OCI-M2 (cell line): Measurements from ENCODE around the gene ANKRD24.
"Not testable (repeated sequence)": the region's sequence is repeated elsewhere in the genome, so short reads cannot be mapped to it uniquely, and the experiment has no call there.

ENCODE experiments used
- DNase-seq: peaks from one replicate; lab custom pipeline; 2025; ENCODE audit not compliant: unreplicated experiment; lab: John Stamatoyannopoulos, UW

The ANKRD24 gene

DNA sequence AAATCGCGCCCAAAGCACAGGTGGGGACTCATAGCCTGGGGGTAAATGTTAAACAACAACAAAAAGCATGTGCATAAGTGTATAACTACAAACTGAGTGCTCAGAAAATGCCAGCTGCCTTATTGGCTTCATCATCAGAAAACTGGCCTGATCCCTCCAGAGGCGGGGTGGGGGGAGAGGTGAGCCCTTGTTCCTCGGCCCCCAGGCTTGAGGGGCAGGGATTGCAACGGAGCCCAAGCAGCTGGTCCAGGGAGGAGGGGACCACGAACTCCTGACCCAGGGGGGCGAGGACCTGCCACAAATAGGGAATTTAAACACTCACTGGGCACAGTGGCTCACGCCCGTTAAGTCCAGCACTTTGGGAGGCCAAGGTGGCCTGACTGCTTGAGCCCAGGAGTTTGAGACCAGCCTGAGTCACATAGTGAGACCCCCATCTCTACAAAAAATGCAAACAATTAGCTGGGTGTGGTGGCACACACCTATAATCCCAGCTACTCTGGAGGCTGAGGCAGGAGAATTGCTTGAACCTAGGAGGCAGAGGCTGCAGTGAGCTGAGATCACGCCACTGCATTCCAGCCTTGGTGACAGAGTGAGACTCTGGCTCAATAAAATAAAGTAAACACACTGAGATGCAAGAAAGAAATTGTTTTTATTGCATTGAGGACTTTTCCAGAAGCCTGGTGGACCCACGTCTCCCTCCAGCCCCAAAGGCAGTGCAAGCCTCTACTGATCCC lies 8.8 kb upstream of the ANKRD24 start:
- no peak for DNase-seq

DNA sequence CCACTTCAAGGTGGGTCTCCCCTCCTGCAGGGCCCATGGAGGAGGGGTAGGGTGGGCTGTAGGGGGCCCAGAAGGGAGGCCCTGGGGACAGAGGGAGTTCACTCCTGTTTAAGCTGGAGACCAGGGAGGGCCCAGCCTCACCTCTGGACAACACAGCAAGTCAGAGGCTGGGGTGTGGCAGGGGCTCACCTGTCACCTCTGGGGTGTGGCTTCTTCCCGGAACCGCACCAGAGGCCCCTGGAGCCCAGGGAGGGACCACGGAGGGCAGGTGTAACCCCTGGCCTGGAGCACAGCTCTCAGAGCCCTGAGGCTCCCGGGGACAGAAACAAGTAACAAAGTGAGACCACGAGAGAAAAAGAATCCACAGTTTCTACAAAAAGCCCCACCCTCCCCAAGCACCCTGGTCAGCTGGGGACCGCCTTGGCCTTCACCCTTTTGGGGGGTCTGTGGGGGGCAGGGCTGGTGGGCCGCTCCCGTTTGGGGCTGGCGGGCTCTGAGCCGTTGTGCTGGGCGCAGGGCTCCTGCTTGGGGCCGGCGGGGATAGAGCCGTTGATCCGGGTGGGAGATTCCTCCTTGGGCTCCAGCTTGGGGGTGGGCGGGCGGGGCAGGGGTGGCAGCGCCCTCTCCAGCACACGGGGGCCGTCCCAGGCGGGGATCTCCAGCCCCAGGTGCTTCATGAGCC lies 8.1 kb upstream of the ANKRD24 start:
- DNase-seq, result no peak

DNA sequence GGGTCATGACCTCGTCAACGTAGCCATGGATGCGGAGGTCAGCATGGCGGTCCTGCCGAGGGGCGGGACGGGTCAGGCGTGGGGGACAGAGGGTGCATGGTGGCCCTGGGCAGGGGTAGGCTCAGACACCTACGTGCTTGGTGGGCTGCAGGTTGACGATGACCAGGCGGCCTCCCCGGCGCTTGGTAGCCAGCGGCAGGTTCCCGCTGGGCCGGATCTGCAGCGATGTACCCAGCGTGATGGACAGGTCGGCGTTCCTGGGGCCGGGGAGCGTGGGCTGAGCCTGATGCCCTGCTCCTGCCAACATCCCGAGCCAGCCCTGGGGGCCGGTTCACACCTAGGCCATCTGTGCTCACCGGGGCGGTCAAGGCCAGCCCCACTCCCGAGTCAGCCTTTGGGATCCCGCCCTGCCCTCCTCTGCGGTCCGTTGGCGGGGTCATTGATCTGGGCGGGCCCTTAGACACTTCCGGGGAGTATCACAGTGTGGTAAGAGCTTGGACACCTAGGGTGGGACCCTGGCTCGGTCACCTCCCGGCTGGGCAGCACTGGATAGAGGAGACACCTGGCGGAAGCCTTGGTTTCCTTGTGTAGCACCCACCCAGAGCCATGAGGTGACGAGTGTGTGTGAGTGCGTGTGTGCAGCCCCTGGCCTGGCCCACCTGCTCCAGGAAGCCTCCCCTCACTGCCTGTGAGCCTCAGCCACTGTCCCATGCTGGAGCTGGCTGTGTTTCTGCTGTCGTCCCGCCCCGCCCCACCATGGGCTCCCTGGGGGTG lies 7.4 kb upstream of the ANKRD24 start:
- DNase-seq, result no peak

DNA sequence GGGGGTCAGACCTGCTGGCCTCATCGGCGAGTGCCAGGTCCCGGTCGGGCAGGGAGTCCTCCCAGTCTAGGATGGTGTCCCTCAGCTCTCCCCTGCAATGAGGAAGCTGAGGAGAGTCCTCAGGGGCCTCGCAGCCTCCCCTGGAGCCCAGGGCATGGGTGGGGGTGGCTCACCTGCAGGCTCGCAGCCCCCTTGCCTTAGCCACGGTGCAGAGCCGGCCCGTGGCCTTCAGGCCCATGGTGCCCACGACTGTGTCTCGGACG lies 6.9 kb upstream of the ANKRD24 start:
- DNase-seq, result no peak

DNA sequence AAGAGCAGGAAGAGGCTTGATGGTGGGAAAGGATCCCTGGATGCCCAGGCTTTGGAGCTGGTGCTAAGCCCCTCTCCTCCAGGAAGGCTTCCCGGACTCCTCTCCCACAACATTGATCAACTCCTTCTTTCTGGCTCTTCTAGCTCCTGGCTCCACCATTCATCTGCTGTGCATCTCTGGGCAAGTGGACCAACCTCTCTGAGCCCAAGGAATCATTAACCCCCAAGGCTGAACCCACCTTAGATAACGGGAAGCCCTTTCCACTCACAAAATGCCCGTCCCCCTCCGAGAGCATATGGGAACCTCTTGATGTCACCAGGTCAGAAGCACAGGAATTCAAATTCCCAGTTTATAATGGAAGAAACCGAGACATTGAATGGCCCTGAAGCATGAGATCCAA lies 5.3 kb upstream of the ANKRD24 start:
- DNase-seq, result no peak

DNA sequence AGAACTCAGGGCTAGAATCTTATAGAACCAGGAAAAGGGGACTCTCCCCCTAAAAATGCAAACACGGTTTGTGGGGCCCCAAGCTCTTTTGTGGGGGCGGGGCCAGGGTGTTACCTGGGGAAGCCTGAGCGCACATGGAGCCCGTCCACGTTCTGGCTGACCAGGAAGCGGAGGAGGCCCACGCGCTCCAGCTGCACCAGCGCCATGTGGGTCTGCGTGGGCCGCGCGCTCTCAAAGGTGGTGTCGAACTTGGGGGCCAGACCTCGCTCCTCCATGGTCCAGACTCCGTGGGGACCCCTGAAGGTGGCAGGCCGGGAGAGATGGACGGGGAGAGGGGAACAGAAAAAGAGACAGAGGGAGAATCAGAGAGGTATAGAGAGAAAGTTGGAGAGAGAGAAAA lies 3.5 kb upstream of the ANKRD24 start:
- no peak for DNase-seq

DNA sequence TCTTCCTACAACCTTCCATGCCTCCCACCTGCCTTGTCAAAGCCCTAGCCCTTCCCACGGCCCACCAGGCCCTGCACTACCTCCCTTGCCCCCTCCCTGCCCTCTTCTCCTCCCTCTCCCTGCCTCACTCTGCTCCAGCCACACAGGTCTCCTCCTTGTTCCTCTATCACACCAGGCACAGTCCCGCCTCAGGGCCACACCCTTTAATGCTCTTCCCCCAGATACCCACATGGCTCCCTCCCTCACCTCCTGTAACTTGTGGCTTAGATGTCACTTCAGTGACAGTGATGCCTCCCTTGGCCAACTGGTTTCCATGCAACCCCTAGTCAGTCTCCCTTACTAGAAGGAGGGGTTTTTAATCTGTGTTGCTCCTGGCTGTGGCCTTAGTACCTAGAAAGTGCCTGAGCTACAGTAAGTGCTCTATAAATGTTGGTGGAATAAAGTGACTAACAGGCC lies 1.4 kb upstream of the ANKRD24 start:
- no peak for DNase-seq

DNA sequence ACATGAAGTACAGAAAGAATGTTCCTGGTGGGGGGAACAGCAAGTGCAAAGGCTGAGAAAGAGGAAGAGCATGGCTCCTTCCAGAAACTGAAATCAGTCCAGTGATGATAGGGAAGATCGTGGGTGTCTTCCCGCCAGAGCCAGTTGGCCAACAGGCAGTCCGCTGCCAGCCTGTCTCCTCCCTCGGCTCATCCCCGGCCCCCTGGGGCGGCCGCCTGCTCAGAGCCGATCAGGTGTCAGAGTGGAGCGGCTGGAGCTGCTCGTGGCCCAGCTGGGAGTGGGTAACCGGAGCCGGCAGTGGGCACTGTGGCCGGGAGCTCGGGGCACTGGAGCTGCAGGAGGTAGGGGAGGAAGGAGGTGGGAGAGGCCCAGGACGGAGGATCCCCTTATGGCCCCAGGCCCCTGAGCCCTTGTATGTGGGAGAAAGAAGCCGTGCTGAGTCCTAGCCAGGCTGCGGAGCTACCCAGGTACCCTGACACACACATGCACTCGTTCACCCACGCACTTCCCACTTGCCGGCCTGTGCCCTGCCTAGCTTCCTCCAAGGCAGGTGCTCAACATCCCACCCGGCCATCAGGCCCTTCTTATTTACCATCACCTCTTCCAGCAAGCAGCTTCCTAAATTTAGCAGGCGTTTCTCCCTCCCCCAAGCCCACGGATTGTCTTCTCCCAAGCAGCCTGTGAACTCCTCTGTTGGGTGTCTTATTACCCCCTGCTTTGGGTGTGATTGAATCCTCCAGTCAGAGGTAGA lies 1.7 kb downstream of the ANKRD24 start:
- DNase-seq, result no peak

DNA sequence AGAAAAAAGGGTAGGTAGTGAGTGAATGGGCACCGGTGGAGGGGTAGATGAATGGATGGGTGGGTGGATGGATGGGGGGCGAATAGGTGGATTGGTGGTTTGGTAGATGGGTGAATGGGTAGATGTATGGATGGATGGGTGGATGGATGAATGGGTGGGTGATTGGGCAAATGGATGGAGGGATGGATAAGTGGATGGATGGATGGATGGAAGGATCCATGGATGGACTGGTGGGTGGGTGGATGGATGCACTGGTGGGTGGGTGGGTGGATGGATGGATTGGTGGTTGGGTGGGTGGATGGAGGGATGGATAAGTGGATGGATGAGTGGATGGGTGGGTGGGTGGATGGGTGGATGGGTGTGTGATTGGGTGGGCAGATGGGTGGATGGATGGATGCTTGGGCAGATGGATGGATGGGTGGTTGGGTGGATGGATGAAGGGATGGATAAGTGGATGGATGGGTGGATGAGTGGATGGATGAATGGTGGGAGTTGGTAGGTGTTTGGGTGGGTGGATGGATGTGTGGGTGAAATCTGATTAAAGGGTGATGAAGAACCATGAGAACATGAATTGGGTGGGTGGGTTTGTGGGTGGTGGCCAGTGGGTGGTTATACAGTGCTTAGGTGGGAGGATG lies 2.3 kb downstream of the ANKRD24 start:
- no peak for DNase-seq

DNA sequence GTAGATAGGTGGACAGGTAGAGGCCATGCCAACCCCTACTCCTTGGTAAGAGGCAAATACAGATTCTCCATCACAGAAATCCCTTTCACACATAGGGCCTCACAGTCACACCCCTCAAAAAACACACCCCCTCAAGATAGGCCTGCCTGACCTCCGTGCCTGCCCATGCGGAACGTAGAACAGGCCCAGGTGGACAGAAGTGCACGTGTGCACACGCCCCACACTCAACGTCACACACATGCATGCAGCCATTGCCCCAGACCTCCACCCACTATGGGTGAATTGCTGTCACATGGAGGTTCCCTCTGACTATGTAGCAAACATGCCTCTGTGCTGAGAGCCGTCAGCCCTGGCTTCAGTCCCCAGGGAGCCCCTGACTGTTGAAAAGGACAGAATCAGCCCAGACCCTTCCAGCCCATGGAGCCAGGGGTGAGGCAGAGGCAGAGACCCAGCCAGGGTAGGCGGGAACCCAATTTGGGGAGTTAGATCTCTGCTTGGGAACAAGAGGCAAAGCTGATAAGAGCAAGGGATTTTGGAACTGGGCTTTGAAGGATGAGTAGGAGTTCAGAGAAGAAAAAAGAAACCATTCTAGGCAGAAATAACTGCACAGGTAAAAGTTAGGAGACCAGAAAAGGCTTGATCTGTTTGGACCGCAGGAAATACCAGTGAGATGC lies 3.1 kb downstream of the ANKRD24 start:
- no peak for DNase-seq

DNA sequence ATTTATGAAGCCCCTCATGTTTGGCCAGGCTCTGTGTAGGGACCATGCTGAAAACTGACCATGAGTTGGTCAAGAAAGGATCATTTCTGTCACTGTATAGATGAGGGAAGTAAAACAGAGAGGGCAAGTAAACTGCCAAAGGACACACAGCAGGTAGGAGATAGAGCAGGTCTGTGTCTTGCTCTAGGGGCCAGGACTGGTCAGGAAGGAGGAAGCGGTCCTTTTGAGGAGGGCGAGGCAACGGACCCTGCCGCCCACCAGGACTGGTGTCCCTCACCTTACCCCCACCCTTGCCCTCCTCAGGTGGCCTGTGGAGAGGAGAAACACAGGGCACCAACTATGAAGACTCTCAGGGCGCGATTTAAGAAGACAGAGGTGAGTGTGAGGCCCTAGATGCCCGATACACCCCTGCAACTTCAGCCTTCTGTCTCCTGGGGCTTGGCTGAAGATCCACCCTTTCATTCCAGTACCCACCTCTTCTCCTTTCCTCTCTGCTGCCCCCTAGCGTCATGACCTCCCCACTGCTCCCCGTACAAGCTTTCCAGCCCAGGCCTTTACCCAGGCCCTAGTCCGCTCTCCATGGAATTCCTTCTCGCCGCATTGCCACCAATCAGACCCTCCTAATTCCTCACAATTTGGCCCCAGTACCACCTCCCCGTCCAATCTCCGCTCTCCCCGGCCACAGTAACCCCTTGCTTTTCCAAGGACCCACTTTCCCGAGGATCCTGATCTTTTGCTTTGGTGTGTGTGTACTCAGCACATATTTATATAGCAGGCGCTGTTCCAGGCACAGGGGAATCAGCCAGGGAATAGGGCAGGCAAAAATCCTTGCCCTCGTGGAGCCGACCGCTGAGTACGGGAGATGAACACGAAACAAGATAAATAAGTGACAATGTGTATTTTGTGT lies 3.9 kb downstream of the ANKRD24 start:
- no peak for DNase-seq

DNA sequence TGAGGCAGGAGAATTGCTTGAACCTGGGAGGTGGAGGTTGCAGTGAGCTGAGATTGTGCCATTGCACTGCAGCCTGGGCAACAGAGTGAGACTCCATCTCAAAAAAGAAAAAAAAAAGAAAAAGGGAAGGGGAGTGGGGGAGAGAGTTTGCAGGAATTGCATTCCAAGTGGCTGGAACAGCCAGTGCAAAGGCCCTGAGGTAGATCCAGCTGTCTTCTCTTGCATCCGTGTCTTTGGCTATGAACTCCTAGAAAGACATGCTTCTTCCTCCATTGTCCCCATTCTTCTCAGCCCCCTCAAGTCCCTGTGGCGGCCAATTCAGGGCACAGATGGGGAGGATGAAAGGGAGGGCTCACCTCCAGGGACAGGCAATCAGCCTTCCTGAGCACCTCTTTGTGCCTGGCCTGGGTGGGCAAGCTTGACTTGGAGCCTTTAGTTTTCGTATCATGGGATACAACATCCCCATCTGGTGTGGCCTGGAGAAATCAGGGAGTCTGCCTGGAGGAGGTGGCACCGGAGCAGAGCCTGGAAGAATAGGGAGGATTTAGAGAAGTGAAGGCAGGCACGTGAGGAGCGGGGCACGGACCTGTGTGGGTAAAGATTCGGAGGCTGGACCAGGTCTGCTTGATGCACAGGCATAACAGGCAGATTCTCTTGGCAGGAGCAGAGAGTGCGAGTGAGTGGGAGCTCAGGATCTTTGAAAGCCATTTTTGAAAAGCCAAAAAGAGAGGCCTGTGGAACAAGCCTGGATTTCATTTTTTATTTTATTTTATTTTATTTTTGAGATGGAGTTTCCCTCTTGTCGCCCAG lies 5.0 kb downstream of the ANKRD24 start:
- no peak for DNase-seq

DNA sequence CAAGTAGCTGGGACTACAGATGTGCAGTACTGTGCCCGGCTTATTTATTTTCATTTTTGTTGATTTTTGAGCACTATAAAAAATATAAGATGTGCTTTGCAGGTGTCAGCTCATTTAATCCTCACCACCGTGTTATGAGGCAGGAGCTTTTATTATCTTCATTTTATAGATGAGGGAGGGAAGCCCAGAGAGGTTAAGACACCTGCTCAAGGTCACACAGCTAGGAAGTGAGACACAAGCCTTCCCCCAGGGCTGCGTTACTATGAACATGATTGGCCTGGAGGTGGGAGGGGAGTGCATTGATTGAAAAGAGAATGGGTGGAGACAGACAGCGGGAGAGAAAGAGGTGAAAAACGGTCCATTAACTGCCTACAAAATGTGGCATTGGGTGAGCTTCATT lies 7.2 kb downstream of the ANKRD24 start:
- DNase-seq, result no peak

DNA sequence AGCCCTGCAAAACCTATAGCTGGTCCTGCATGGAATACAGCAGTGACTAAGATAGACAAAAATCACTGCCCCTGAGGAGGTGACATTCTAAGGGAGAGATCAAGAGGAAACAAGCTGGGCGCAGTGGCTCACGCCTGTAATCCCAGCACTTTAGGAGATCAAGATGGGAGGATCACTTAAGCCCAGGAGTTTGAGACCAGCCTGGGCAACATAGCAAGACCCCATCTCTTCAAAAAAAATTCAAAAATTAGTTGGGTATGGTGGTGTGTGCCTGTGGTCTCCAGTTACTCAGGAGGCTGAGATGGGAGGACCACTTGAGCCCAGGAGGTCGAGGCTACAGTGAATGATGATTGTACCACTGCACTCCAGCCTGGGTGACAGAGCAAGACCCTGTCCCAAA lies 10.0 kb downstream of the ANKRD24 start:
- not testable (repeated sequence) for DNase-seq

DNA sequence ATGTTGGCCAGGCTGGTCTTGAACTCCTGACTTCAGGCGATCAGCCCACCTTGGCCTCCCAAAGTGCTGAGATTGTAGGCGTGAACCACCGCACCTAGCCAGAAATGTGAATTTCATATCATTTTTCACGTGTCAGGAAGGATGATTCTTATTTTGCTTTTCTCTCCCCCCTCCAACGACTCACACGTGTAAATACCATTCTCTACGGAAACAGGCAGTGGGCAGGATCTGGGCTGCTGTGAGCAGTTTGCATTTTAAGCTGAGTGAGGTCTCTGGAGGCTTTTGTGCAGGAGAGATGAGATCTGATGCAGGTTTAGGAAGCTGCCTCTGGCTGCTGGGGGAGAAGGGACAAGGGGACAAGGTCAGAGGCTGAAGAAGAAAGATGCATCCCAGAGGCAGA lies 11.9 kb downstream of the ANKRD24 start:
- no peak for DNase-seq

DNA sequence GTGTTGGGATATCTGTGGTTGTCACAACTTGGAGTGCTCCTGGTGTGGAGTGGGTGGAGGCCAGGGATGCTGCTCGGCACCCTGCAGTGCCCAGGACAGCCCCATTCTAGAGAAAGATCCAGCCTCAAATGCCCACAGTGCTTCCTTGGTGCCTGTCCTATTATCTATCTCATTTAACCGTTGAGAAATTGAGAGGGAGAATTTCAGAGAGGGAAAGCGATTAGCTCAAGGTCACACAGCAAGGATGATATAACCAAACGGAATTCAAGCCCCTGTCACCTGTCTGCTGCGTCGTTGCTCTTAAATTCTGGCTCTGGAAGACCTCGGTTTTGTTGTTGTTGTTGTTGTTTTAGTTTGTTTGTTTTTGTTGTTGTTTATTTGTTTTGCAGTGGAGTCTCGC lies 13.5 kb downstream of the ANKRD24 start:
- no peak for DNase-seq

DNA sequence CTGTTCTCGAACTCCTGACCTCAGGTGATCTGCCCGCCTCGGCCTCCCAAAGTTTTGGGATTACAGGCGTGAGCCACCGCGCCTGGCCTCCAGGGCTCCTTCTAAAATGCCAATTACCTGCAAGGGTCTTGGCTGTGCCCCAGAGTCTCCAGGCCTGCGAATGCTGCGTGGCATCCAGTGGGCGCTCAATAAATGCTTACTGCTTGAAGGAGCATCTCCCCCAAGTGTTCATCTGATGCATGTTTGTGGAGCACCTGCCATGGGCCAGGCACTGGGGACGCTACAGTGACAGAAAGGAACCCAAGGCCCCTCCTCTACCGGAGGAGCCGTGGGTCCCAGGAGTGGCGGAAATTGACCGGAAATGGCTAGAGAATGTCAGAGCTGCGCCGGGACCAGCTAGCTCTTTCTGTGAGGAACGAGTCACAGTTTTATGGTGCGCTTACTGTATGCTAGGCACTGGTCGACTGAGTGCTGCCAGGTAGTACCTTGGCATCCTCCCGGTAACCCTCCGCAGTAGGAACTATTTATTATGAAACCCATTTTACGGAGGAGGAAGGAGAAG lies 14.2 kb downstream of the ANKRD24 start:
- DNase-seq, result no peak

DNA sequence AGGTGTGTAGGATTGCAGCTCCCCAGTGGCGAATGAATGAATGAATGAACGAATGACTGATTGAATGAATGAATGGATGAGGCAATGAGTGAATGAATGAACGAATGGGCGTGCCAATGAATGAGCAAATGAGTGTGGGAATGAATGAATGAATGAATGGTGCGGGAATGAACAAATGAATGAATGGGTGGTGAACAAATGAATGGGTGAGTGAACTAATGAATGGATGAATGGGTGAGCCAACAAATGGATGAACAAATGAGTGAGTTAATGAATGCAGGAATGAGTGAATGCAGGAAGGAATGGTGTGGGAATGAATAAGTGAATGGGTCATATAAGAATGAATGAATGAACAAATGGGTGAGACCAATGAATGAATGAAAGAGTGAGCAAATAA lies 14.7 kb downstream of the ANKRD24 start:
- no peak for DNase-seq
